ENCODE measurements around the gene KDM4D. TPM values are rescaled to one million over a fixed set of nuclear protein-coding genes. Genes with fewer than 3 reads are reported as not detected.
"Not testable (repeated sequence)": the region's sequence is repeated elsewhere in the genome, so short reads cannot be mapped to it uniquely, and the experiment has no call there.

The KDM4D gene
- total RNA-seq (2014; rRNA removed; shearing (Covaris generic)), result 3.4 and 4.4 TPM in 2 replicates

DNA sequence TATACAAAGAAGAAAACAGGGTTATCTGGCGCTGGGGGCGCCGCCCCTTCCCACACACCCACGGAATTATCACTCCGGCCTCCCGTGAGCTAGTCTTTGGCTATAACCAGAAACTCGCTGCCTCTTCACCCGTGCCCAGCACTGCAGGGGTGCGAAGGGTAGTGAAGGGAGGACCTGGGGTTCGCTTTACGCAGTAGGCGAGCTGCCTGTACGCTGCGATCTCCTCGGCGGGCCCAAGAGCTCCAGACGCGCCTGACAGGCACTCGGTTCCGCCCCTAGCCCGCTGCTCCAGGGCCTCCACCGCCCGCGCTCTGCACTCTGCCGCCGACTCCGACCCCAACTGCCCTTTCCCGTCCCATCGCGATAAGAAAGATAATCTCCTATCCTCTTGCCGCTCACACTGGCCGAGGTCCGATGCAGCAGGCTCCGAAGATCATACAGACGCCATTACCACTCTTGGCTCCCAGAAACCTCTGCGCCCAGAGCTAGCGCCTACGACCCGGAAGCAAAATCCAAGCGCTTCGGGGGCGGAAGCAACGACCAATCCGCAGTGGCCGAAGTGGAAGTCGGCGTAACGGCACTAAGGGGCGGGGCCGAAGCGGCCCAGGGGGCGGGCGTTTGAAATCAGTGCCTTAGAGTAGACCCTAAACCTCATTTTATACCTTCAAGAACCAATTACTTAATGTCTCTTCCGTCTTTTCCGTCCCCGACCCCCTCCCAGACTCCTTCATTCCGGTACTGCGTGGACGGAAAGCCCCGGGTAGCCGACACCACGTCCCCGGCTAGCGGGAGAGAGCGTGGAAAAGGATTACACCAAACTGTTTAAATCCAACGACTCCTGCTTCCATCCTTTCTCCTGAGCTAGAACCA is at the start of gene KDM4D, which contains the start of gene CWC15:
Gene KDM4D, plus strand, starts transcription at position 611 of the 870 bp plus-strand sequence. CDS start 23,664 bp downstream, outside the sequence.
Gene CWC15, minus strand, starts transcription at position 458 of the 870 bp plus-strand sequence. CDS start 1,371 bp downstream, outside the sequence.
- peak; percentile 94 for DNase-seq (ENCODE audit: low read depth)

DNA sequence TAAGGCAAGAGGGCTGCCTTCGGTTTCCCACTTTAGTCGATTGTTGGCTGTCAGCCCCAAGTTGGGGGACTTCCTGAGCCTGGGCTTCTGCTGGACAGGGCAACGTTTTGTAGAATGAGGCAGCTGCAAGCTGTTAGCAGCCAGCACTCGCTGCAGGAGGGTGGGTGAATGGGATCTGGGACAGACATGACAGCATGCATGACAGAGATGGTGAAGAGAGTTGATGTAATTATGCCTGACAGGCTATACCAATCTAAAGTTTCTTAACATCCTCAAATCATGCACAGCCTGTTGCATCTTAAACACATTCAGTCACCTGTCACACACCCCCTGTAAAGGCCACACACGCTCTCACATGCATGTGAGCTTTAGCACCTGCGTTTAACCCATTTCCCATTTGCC is 49.3 kb upstream of the KDM4D start:
- no peak for DNase-seq (ENCODE audit: low read depth)

DNA sequence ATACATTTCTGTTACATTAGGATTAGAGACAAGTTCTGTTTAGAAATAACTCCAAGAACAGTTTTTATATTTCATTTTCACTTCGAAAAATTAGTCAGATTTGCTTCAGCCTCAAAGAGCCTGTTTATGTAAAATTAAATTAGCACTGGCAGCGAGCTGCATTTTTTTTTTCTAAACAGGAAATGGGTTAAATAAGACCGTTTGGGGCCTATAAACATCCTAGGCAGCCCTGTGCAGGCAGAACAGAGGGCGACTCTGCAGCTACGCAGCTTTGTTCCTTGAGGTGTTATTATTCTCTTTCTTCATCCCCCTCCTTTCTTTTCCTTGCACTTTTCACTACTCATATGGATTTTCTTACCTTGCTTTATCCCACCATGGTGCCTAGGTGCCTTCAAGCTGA is 48.9 kb upstream of the KDM4D start:
- no peak for DNase-seq (ENCODE audit: low read depth)

DNA sequence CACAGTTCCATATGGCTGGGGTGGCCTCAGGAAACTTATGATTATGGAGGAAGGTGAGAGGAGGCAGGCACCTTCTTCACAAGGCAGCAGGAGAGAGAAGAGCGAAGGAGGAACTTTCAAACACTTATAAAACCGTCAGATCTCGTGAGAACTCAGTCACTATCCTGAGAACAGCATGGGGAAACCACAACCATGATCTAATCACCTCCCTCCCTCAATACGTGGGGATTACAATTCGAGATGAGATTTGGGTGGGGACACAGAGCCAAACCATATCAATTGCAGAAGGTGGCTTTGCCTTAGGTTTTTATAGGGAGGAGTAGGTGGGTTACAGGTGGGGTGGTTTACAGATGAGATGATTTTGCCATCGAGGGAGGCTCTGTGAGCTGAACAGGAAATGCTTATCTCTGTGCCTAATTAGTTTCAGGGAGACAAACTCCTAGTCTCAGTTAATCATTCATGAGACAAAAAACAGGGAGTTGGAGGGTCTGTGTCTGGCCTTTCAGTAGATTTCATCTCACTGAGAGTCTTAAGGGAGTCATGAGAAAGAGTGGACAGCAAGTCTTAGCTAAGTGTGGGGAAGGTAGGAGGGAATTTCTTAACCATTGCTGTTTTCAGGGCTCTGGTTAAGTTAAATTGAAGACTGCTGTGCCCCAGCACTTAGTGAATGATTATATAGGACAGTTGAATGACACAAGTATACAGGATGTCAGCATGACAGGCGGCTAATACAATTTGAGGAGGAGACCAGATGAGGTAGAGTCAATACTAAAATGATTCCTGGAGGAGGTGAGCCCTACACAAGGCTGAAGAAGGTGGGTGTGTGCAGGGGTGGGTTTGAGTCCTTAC is 47.9 kb upstream of the KDM4D start:
- DNase-seq (ENCODE audit: low read depth), result no peak

DNA sequence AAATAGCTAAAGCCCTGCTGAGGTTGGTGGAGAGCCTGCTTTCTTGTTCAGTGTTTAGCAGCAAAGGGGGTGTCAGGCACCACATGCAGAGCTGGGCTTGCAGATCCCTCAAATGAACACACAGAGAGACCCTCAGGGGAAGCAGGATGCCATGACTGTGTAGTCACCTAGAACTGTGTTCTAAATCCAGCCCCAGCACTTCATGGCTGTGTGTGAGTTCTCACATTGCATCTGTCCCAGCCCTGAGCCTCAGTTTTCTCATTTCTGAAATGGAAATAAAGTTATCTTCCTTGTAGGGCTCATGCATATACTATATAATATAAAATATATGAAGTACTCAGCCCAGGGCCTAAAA is 47.3 kb upstream of the KDM4D start:
- peak; percentile 6 for DNase-seq (ENCODE audit: low read depth)

DNA sequence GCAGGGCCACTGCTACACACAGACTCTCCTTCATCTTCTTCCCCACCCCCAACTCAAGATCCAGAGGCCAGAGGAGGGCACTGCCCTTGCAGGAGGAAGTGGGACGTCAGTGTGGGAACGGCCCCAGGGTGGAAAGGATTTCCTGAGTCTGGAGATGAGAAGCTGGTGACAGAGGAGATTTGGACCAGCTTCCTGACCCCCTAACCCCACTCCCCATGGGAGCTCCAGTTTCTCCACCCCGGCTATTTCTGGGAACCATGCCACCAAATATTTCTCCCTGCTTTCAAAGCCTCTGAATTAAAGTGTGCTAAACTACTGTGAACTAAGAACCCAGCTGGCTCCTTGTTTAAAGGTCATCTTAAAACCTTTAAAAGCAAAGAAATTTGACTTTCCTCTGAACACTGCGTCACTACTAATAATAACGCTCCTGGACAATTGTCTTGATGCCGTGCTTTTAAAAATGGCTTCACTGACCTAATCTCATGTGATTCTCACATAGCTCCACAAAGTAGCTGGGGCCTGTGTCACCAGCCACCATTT is 46.7 kb upstream of the KDM4D start:
- peak; percentile 35 for DNase-seq (ENCODE audit: low read depth)

DNA sequence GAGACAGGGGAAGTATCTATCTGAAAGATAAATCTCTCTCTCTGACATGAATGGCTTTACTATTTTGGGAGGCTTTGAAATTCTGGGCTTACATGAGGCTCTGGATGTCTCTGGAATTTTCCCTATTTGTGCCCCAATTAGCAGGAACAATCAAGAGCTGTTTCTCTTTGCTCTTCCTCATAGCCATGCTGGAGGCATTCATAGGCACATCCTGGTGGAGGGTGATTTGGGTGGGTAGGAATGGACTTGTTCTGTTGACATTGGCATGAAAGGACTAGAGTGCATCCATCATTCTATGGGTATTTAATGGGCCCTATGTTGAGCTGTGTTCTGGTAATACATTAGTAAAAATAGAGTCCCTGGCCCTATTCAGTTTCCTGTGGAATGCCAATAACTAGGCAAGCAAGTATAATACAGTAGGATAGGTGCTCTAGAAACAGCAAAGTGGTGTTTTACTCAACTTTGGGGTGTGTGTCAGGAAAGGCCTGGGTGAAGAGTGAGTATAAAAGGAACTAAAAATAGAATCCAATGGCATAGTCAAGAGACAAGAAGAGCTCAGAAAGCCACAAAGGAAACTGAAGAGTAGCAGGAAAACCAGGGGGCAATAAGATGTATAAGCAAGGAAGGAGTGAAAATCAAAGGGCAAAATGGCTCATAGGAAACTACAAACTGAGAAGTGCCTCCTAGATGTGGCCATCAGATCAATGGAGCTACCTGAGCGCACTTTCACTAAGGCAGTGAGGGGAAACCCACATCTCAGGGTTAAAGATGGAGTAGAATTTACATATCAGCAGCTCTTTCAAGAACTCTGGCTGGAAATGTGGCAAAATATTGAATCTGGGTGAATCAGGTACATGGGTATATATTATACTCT is 45.2 kb upstream of the KDM4D start:
- no peak for DNase-seq (ENCODE audit: low read depth)

DNA sequence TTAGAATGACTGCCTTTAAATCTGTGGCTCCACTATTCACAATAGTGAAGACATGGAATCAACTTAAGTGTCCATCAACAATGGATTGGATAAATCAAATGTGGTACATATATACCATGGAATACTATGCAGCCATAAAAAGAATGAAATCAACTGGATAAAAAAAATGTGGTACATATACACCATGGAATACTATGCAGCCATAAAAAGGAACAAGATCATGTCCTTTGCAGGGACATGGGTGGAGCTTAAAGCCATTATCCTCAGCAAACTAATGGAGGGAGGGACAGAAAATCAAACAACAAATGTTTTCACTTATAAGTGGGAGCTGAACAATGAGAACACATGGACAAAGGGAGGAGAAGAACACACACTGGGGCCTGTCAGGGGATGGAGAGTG is 41.4 kb upstream of the KDM4D start:
- DNase-seq (ENCODE audit: low read depth), result not testable (repeated sequence)

DNA sequence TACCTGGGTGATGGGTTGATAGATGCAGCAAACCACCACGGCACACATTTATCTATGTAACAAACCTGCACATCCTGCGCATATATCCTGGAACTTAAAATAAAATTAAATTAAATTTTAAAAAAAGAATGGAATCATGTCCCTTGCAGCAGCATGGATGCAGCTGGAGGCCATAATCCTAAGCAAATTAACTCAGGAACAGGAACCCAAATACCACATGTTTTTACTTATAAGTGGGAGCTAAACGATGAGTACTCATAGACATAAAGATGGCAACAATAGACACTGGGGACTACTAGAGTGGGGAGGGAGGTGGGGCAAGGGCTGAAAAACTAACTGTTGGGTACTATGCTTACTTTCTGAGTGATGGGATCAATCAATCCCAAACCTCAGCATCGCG is 41.0 kb upstream of the KDM4D start:
- no peak for DNase-seq (ENCODE audit: low read depth)

DNA sequence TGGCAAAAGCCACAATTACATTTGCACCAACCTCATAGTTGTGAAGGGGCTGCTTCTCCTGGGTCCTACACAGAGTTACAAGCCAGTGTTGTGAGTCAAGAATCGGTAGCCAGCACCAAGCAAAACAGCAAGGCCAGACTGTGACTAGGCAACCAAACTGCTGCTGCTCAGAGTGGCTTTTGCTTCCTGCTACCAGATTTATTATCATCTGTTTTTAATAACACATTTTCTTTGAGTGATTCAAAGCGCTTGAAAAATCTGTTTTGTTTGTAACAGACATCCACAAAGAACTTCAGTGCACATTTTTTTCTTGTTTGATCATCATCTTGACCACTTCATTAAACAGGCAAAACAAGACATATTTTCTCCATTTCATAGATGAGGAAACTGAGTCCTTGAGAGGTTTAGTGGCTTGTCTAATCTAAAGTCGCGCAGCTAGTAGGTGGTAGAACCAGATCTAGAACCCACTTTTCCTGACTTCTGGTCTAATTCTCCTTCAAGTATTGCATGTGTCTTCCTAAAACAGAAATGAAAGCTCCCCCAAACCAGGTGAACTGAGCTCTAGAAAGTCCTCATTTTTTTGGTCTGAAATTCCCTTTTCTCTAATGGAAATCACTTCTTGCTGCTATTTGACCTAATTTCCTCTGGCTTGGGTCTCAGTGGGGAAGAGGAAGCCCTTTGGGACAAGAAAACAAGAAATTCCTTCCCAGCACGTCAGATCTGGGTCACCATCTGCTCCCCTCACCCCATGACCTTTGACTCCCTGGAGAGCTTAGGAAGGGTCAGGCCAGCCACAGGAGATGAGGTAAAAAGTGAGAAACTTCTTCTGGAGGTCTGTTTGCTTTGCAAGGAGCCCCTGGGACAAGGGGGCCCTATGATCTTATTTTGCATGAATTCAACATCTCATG is 40.0 kb upstream of the KDM4D start:
- DNase-seq (ENCODE audit: low read depth), result peak; percentile 52

DNA sequence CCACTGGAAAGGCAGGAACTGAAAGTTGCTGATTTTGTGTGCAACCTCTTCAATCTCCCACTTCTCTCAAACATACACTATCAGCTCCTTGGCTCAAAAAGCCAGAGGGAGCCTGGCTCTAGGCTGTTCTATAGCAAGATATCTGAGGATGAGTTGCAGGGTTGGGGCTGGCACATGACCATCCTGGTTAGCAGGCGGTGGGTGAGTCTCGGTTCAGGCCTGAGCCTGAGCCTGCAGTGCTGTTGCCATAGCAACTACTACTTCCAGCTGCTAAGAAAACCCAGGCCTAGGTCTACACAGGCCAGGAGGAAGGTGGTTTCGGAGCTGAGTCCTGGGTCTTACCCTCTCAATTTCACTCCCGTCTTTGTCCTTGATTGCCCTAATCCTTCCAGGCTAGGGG is 39.1 kb upstream of the KDM4D start:
- DNase-seq (ENCODE audit: low read depth), result no peak

DNA sequence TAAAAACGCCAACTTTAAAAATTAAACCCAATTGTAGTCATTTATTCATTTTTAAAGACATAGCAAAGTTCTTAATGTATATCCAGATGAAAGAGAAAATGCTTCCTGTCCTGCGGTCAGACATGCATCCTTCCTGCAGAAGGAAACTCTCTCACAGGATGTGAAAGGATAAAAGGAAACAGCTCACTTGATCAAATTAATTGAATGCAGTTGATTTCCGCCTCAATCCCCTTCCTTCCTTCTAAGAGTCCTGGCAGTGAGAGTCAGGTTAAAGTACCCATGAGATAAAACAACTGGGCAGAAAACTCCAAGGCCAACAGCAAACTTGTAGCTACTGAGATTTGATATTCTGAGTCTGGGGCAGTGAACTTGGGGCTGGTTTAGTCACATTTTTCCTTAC is 38.7 kb upstream of the KDM4D start:
- no peak for DNase-seq (ENCODE audit: low read depth)

DNA sequence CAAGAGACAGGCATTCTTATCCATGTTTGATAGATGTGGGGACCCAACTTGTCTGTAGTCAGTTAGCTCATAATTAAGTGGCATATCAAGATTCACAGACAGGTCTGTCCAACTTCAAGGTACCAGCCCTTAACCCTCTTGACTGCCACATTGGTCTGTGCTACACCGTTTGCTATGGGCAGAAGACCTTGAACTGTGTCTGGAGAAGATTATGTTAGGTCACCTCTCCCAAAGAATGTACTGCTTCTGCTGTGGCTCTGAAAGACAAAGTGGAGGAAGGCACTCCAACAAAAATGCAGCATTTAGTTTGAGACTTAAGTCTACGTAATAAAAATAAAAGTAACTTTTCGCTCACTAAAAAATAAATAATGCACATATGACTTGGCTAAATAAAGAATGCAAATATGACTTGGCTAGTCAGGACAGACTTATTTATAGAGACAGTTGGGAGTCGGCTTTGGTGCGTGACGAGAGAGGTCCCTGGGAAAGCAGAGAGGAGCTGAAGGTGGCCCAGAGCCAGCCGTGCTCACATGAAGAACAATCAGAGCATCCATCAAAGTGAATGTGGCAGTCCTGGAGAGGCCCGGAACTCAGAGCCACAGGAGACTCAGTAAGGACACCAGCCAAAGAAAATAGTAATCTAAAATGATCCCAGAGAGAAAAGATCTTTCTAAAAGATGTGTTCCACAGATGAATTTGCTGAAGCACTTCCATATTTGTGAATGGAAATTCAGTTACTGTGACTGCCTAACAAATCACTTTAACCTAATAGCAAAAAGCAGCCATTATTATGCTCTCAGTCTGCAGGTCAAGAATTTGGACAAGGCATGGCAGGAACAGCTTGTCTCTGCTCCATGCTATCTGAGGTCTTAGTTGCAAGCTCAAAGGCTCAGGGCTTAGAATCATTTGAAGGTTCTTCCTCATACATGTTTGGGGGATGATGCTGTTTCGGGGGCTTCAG is 35.1 kb upstream of the KDM4D start:
- peak; percentile 42 for DNase-seq (ENCODE audit: low read depth)

DNA sequence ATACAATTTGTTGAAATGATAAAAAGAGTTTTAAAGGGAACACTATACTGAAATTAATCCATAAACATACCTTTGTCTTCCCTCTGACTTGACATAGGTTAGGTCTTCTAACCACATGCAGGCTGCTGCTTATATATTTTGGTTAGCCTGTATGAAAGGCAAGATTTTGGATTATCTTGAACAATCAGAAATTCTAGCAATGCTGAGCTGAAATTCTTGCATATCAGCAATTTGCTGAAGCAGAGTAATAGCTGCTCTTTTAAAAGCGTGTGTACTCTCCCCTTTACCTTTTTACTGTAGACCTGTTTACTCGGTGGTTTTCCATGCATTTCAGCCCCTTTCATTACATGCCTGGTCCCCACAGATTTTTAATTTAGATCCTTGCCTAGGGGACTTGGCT is 34.2 kb upstream of the KDM4D start:
- no peak for DNase-seq (ENCODE audit: low read depth)

DNA sequence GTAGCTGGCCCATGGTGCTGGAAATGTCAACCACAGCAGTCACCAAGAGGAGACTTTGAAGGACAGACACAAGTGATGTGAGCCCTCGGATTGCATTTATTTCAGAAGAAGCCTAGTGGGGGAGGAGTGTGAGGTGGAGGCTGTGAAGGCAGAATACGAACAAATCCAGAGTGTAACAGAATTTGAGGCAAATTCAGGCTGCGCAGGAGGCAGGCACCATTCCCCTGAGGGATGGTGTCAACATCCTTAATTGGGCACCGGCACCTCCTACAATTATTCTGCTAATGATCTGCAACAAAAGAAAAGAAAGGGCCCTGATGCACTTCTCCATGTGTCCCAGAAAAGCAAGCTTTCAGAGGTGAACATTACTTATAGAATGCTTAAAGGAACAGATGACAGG is 32.4 kb upstream of the KDM4D start:
- DNase-seq (ENCODE audit: low read depth), result no peak

DNA sequence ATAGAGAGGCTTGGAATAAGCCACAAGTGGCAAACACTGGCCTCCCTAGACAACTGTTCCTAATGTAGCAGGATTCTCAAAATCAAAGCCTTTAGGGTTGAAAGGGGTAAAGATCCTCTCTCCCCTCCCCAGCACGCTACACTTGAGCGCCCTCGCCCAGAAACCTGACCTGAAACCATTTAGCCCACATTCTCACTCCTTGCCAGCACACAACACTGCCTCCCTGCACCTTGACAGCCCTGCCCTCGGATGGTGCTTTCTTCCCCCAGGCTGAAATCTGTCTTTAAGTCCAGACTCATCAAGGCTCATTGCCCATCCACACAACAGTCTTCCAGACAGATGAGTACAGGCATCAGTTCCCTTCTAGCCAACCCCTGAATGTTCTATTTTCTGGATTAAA is 26.7 kb upstream of the KDM4D start:
- no peak for DNase-seq (ENCODE audit: low read depth)

DNA sequence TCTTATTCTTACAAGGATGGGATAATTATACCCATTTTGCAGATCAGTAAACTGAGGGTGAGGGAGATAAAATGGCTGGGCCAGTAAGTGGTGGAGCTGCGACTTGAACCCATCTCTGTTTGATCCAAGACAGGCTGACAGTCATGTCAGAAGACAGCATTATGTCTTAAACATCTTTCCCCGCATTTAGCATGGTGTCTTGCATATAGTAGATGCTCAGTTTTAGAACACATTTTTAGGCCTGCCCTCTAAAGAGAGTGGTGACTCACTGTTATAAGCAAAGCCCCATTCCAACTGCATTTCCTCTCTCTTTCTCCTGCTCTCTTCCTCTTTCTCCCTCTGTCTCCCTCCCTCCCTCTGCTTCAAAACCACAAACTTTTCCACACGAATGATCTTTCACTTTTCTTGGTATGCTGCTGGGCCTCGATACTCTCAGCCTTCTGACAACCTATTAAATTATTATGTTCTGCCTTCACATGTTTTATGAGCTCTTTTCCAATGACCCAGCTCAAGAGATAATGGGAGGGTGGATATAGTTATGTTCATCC is 25.4 kb upstream of the KDM4D start:
- DNase-seq (ENCODE audit: low read depth), result peak; percentile 47

DNA sequence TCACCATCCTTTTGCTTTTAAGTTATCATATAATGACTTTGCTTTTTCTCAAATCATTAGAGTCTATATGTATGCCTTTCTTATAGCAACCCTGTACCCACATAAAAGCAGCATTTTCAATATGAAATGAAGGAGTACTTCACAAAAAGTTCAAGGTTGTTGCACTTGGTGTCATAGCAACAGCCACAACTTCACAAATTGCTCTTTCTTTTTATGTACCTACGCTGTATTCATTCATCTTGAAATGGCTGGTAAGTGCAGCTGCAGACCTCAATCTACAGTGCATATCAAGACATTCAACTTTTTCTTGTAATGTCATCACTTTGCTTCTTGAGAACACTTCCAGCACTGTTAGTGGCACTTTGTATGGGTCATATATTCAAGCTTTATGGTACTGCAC is 18.8 kb upstream of the KDM4D start:
- no peak for DNase-seq (ENCODE audit: low read depth)

DNA sequence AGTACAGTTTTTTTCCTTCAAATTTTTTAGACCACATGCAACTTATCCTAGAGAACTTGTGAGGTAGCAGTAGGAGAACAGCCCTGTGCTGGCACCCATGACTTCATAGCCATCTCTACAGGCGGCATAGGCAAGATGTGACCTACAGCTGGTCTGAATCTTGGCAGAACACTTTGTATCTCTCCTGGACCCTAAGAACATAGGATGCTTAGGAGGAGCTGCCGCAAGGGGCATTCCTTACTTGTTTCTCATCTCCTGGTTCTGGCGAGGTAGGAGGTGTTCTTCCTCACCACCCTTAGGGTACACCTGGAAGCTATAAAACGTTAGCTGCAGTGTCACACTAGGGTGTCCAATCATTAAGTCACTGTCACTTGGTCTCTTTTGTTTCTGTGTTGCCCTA is 16.5 kb upstream of the KDM4D start:
- DNase-seq (ENCODE audit: low read depth), result no peak

Data from Daoy (cell line).